HepG2 (cell line): Measurements from ENCODE around the gene PCDHGA5. TPM values are rescaled to one million over a fixed set of nuclear protein-coding genes. Genes with fewer than 3 reads are reported as not detected.
A peak's percentile ranks its signal among the peaks of the same experiment; 100 is the strongest.

Experiments
- ATAC-seq: fragments of 200-7000 bp; cut with Tn5 transposase; 3 replicates; pipeline ENCODE4 v1.9.1; 2020; ENCODE audit warnings: mild to moderate bottlenecking, moderate library complexity
- BruUV-seq: library from RNA; stranded (reverse); fragments of 400-500 nt; replicated peaks from 2 replicates; lab custom pipeline; 2021; lab: Mats Ljungman, UMichigan
- CTCF ChIA-PET: fragments of 300-600 bp; formaldehyde crosslinking; extraction: SDS; loops from one replicate; lab custom pipeline; 2021; ENCODE audit warnings: low total read pairs, inconsistent platforms, low intra/inter-chr PET ratio; lab: Yijun Ruan, JAX
- POLR2A ChIA-PET: fragments of 350-600 bp; sonication (Branson Sonifier 250); formaldehyde crosslinking; loops from one replicate; lab custom pipeline; 2020; ENCODE audit warnings: antibody characterized with exemption, inconsistent platforms; lab: Yijun Ruan, JAX
- DNase-seq: peaks from one replicate; pipeline ENCODE4 v3.0.0-alpha.2; 2015; ENCODE audit warnings: low spot score
- FAIRE-seq: peaks from 3 replicates; lab custom pipeline; 2011; peaks lifted over from hg19 to GRCh38; lab: Jason Lieb, UNC
- H2AFZ ChIP-seq: one replicate; pipeline ENCODE4 v1.6.1; 2011; ENCODE audit warnings: low read length, inconsistent platforms
- H3K27ac ChIP-seq: fragments of 300-600 bp; 3 replicates; pipeline ENCODE4 v1.8.0; 2011; ENCODE audit warnings: mixed run types, mild to moderate bottlenecking, mixed read lengths, low read length, inconsistent platforms; ENCODE audit not compliant: insufficient read depth; ENCODE audit errors: extremely low read length
- H3K27me3 ChIP-seq, 2 experiments: fragments of 200-600 bp in 1 of 2; 2 replicates in 1 of 2; 3 replicates in 1 of 2; pipeline versions ENCODE4 v1.6.0 to v1.8.0; 2011; ENCODE audit warnings: low read length in 2 of 2, mild to moderate bottlenecking in 2 of 2, moderate library complexity in 2 of 2, inconsistent platforms in 1 of 2; ENCODE audit not compliant: insufficient read depth in 2 of 2, control insufficient read depth in 1 of 2
- H3K36me3 ChIP-seq, 2 experiments: fragments of 200-600 bp in 1 of 2; replicated peaks in 1 of 2; 2 replicates in 1 of 2; 3 replicates in 1 of 2; pipeline versions ENCODE4 v1.5.1 to v1.8.0; 2011; ENCODE audit warnings: low read length in 2 of 2, inconsistent platforms in 1 of 2; ENCODE audit not compliant: insufficient read depth in 2 of 2, control insufficient read depth in 1 of 2
- H3K4me1 ChIP-seq: 2 replicates; pipeline ENCODE4 v1.5.1; 2012; ENCODE audit warnings: low read length, inconsistent platforms; ENCODE audit not compliant: insufficient read depth
- H3K4me2 ChIP-seq: 2 replicates; pipeline ENCODE4 v1.6.0; 2011; ENCODE audit warnings: low read depth, low read length, inconsistent platforms
- H3K4me3 ChIP-seq, 3 experiments: fragments of 200-600 bp in 1 of 3; sonication (generic), shearing (Covaris generic) in 1 of 3; replicated peaks in 1 of 3; 2 replicates each; pipeline ENCODE4 v1.5.1; 2011 to 2016; ENCODE audit warnings: low read length in 3 of 3, inconsistent platforms in 2 of 3, low read depth in 2 of 3, mild to moderate bottlenecking in 2 of 3, control low read depth in 1 of 3, mixed read lengths in 1 of 3; ENCODE audit not compliant: insufficient read depth in 1 of 3
- H3K79me2 ChIP-seq: one replicate; pipeline ENCODE4 v1.6.1; 2011; ENCODE audit warnings: low read length, inconsistent platforms; ENCODE audit not compliant: insufficient read depth
- H3K9ac ChIP-seq: 2 replicates; pipeline ENCODE4 v1.6.0; 2011; ENCODE audit warnings: mild to moderate bottlenecking, low read depth, low read length, inconsistent platforms; ENCODE audit not compliant: insufficient read depth
- H3K9me3 ChIP-seq: 2 replicates; pipeline ENCODE4 v1.5.1; 2012; ENCODE audit warnings: mild to moderate bottlenecking, low read length
- H4K20me1 ChIP-seq: 2 replicates; pipeline ENCODE4 v1.6.0; 2011; ENCODE audit warnings: inconsistent platforms, mild to moderate bottlenecking, low read length, moderate library complexity; ENCODE audit not compliant: insufficient read depth
- CEBPG ChIP-seq: IDR thresholded peaks from 2 replicates; pipeline ENCODE4 v1.6.1; 2016
- NFE2L1 ChIP-seq: sonication (generic); formaldehyde crosslinking; IDR thresholded peaks from 2 replicates; pipeline ENCODE4 v1.4.0; 2020; ENCODE audit warnings: missing genetic modification reagents, mild to moderate bottlenecking, borderline replicate concordance
- PITX1 ChIP-seq: sonication (generic); formaldehyde crosslinking; IDR thresholded peaks from 2 replicates; pipeline ENCODE4 v1.5.1; 2020; ENCODE audit warnings: mild to moderate bottlenecking, missing genetic modification reagents
- RBM39 ChIP-seq: fragments of 200-400 bp; formaldehyde crosslinking; IDR thresholded peaks from one replicate; pipeline ENCODE4 v1.6.1; 2018; ENCODE audit warnings: antibody characterized with exemption, mild to moderate bottlenecking, low read depth, low read length; ENCODE audit not compliant: poor library complexity, severe bottlenecking
- SOX6 ChIP-seq, 2 experiments: fragments of 450-650 bp in 1 of 2; sonication (generic) in 1 of 2; formaldehyde crosslinking in 1 of 2; IDR thresholded peaks; 2 replicates each; pipeline versions ENCODE4 v1.4.0 to v1.6.1; 2017 to 2020; ENCODE audit warnings: antibody characterized with exemption in 1 of 2, mild to moderate bottlenecking in 1 of 2, missing genetic modification reagents in 1 of 2
- ZNF3 ChIP-seq: IDR thresholded peaks from 2 replicates; pipeline ENCODE4 v1.7.0; 2017; ENCODE audit warnings: inconsistent platforms
- ZNF432 ChIP-seq: sonication (generic); formaldehyde crosslinking; IDR thresholded peaks from 2 replicates; pipeline ENCODE4 v1.5.0; 2020; ENCODE audit warnings: missing genetic modification reagents, mild to moderate bottlenecking, borderline replicate concordance
- ZNF772 ChIP-seq: sonication (generic); formaldehyde crosslinking; IDR thresholded peaks from 2 replicates; pipeline ENCODE4 v1.5.0; 2020; ENCODE audit warnings: mild to moderate bottlenecking, missing genetic modification reagents
- WGBS: methylation state at CpG from one replicate; pipeline ENCODE4 v1.1.6; 2017; ENCODE audit warnings: low lambda C conversion rate; 5-methylcytosine and 5-hydroxymethylcytosine counted together
- in situ Hi-C: cut with HindIII; loops from 2 replicates; pipeline ENCODE4 v1.10.0; 2017; ENCODE audit warnings: low pct_unique_long_range_greater_than_20kb; ENCODE audit not compliant: extremely low pct_ligation_motif_present
- intact Hi-C: fragments of 100-400 bp; cut with micrococcal nuclease; formaldehyde crosslinking; loops from one replicate; pipeline ENCODE4 v1.10.0; 2022; ENCODE audit not compliant: unreplicated experiment
- polyA plus RNA-seq, 8 experiments: library from polyadenylated mRNA; depleted of rRNA in 3 of 8; stranded (reverse) in 7 of 8; unstranded in 1 of 8; fragments of >200 nt; fragmentation: Illumina TruSeq in 4 of 8; extraction: Trizol in 4 of 8; gene quantifications; 2 replicates each; pipeline versions ENCODE4 v1.2.1 to v1.2.3, GENCODE V29; 2011 to 2016; ENCODE audit warnings: low read depth in 4 of 8, missing spikeins in 1 of 8, mixed read lengths in 1 of 8; ENCODE audit not compliant: insufficient read depth in 1 of 8
- total RNA-seq, 5 experiments: library from RNA; depleted of rRNA; stranded (reverse); fragments of >200 nt; fragmentation: Illumina TruSeq; extraction: Trizol; gene quantifications; 2 replicates each; pipeline ENCODE4 v1.2.3, GENCODE V29; 2016; ENCODE audit warnings: low read depth in 1 of 5
- TF ChIP-seq, protein P1 (sequence below): sonication (generic); formaldehyde crosslinking; IDR thresholded peaks from 2 replicates; pipeline ENCODE4 v1.5.0; 2020; ENCODE audit warnings: mild to moderate bottlenecking, missing genetic modification reagents, moderate library complexity
- TF ChIP-seq, protein P2 (sequence below): sonication (generic); formaldehyde crosslinking; conservative IDR thresholded peaks from 2 replicates; pipeline ENCODE4 v1.8.1; 2023; ENCODE audit warnings: missing genetic modification reagents

The PCDHGA5 gene
- total and polyA plus RNA-seq, 2 of the 13 experiments (the other 11 are each of a cell fraction or from before 2014, with no cell fraction given) = 0.27 to 0.32 TPM

DNA sequence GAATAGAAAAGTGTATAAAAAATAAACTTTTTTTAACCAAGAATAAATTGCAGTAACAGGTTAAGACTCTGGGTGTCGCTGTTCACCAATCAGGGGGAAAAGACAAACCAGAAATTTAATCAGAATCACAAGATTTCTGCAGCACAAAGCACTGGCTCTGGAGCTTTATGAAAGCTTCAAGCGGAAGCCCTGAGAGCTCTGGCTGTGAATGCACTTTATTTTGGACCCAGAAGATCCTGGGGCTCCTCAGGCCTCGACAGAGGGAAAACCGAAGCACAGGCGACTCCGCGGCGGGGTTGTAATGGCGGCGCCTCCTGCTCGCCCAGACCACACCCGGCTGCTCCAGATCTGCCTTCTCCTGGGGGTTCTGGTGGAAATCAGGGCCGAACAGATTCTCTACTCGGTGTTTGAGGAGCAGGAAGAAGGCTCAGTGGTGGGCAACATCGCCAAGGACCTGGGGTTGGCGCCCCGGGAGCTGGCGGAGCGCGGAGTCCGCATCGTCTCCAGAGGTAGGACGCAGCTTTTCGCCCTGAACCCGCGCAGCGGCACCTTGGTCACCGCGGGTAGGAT is 9.0 kb upstream of the PCDHGA5 start, which contains the start of gene PCDHGA4:
TSS of gene PCDHGA4 (plus strand) at position 122 of the 570 bp plus-strand sequence. CDS start at position 209, 87 bp downstream.
- BruUV-seq = no TSS peak
- in situ Hi-C loops (loop anchor here (10.0 kb wide), 1 partner anchor 170 kb away; no protein-coding TSS in a partner anchor), intact Hi-C loops (loop anchor here (10.0 kb wide), 1 partner anchor 170 kb away; no protein-coding TSS in a partner anchor)
- H3K4me2 ChIP-seq = no peak within 1 kb of the TSS
- peaks cover 18% of the 10 kb centered on the region for H3K9me3 ChIP-seq
- no peak within 1 kb of the TSS for H3K9ac ChIP-seq
- H3K4me1 ChIP-seq = no peaks in the 10 kb centered on the region; the same call in 1 of the 2 replicates
- ChIA-PET CTCF (no interaction called here), POLR2A (no interaction called here)
- no peaks in the 10 kb centered on the region; a peak in 1 of 5 replicates for H3K27me3 ChIP-seq
- ATAC-seq (no peak), DNase-seq (no peak), FAIRE-seq (no peak)
- no peaks in the 10 kb centered on the region for H3K36me3 ChIP-seq
- TF ChIP-seq, protein P1, sequence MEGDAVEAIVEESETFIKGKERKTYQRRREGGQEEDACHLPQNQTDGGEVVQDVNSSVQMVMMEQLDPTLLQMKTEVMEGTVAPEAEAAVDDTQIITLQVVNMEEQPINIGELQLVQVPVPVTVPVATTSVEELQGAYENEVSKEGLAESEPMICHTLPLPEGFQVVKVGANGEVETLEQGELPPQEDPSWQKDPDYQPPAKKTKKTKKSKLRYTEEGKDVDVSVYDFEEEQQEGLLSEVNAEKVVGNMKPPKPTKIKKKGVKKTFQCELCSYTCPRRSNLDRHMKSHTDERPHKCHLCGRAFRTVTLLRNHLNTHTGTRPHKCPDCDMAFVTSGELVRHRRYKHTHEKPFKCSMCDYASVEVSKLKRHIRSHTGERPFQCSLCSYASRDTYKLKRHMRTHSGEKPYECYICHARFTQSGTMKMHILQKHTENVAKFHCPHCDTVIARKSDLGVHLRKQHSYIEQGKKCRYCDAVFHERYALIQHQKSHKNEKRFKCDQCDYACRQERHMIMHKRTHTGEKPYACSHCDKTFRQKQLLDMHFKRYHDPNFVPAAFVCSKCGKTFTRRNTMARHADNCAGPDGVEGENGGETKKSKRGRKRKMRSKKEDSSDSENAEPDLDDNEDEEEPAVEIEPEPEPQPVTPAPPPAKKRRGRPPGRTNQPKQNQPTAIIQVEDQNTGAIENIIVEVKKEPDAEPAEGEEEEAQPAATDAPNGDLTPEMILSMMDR (CRISPR knock-in tag) = peak; percentile 21
- no peak for TF ChIP-seq ZNF772 (CRISPR knock-in tag)
- H2AFZ ChIP-seq = no peak within 1 kb of the TSS
- no peak within 1 kb of the TSS for H3K4me3 ChIP-seq
- WGBS = 60% methylated on average over 17 of the region's 29 CpGs
- H4K20me1 ChIP-seq = no peaks in the 10 kb centered on the region
- no peak within 1 kb of the TSS for H3K27ac ChIP-seq
- no peaks in the 10 kb centered on the region for H3K79me2 ChIP-seq

DNA sequence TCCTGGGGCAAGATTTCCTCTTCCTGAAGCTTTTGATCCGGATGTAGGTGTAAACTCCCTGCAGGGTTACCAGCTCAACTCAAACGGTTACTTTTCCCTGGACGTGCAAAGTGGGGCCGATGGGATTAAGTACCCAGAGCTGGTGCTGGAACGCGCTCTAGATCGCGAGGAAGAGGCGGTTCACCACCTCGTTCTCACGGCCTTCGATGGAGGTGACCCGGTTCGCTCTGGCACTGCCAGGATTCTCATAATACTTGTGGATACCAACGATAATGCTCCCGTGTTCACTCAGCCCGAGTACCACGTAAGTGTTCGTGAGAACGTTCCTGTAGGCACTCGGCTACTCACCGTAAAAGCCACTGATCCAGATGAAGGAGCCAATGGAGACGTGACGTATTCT is 8.3 kb upstream of the PCDHGA5 start:
- CTCF ChIA-PET = no interaction called here
- Histone ChIP-seq H3K27ac (no peak overlapping the region), H4K20me1 (no peaks in the 10 kb centered on the region), H3K4me3 (no peak overlapping the region), H3K79me2 (no peaks in the 10 kb centered on the region), H3K9ac (no peak overlapping the region), H3K27me3 (no peaks in the 10 kb centered on the region), H2AFZ (no peak overlapping the region), H3K4me1 (no peaks in the 10 kb centered on the region; the same call in 1 of the 2 replicates), H3K9me3 (peaks cover 24% of the 10 kb centered on the region), H3K36me3 (no peaks in the 10 kb centered on the region), H3K4me2 (no peak overlapping the region)
- in situ Hi-C loops = loop anchor here (10.0 kb wide), 1 partner anchor 169 kb away; no protein-coding TSS in a partner anchor
- 85% methylated on average over 24 of the region's 24 CpGs for WGBS
- POLR2A ChIA-PET = no interaction called here
- DNase-seq (no peak), ATAC-seq (no peak), FAIRE-seq (no peak)
- BruUV-seq = no TSS peak
- intact Hi-C loops = loop anchor here (10.0 kb wide), 1 partner anchor 169 kb away; no protein-coding TSS in a partner anchor
- TF ChIP-seq ZNF432 (CRISPR knock-in tag) (no peak), PITX1 (CRISPR knock-in tag) (no peak), NFE2L1 (CRISPR knock-in tag) (no peak), ZNF3 (CRISPR knock-in tag) (no peak), SOX6 (IDR thresholded peaks at IDR 0.05) (no peak), SOX6 (CRISPR knock-in tag; IDR thresholded peaks at IDR 0.05) (no peak), CEBPG (CRISPR knock-in tag) (no peak), RBM39 (no peak)
- TF ChIP-seq, protein P2, sequence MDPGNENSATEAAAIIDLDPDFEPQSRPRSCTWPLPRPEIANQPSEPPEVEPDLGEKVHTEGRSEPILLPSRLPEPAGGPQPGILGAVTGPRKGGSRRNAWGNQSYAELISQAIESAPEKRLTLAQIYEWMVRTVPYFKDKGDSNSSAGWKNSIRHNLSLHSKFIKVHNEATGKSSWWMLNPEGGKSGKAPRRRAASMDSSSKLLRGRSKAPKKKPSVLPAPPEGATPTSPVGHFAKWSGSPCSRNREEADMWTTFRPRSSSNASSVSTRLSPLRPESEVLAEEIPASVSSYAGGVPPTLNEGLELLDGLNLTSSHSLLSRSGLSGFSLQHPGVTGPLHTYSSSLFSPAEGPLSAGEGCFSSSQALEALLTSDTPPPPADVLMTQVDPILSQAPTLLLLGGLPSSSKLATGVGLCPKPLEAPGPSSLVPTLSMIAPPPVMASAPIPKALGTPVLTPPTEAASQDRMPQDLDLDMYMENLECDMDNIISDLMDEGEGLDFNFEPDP (CRISPR knock-in tag) = no peak
